ENCODE results near the gene IDI1. TPM values are rescaled to one million over a fixed set of nuclear protein-coding genes. Genes with fewer than 3 reads are reported as not detected.

The IDI1 gene
- total RNA-seq, 1 donor from 2014 or later, result 3.8 TPM

GRCh38 chr10:1093696-1094095 is 44.8 kb upstream of the IDI1 start:
- DNase-seq (ENCODE audit: low spot score in 2 of 2), result no peak
- H3K27me3 ChIP-seq, result no peaks in the 10 kb centered on the region
- H3K9me3 ChIP-seq, result no peaks in the 10 kb centered on the region
- H3K36me3 ChIP-seq, result peaks cover 60 to 74% of the 10 kb centered on the region in 2 donors
- TF ChIP-seq CTCF (IDR thresholded peaks at IDR 0.05), result no peak
- H3K4me1 ChIP-seq, result no peaks in the 10 kb centered on the region
- intact Hi-C loops (cut with DNase I), result no loop called here
- no peak overlapping the region for H3K4me3 ChIP-seq
- H3K27ac ChIP-seq, result no peak overlapping the region

- TF ChIP-seq CTCF (IDR thresholded peaks at IDR 0.05), result no peak
- Histone ChIP-seq H3K4me3 (no peak overlapping the region), H3K27me3 (no peaks in the 10 kb centered on the region), H3K9me3 (no peaks in the 10 kb centered on the region), H3K36me3 (peaks cover 63 to 80% of the 10 kb centered on the region in 2 donors), H3K27ac (no peak overlapping the region), H3K4me1 (no peaks in the 10 kb centered on the region)
- no peak for DNase-seq (ENCODE audit: low spot score in 2 of 2)
- intact Hi-C loops (cut with DNase I), result no loop called here
Measured at GRCh38 chr10:1090696-1091095, 41.8 kb upstream of the IDI1 start.

- H3K36me3 ChIP-seq, result peaks cover 71 to 82% of the 10 kb centered on the region in 2 donors
Measured at GRCh38 chr10:1089017-1089689, 40.2 kb upstream of the IDI1 start.

GRCh38 chr10:1086787-1087186 is 37.9 kb upstream of the IDI1 start:
- peaks cover 74 to 90% of the 10 kb centered on the region in 2 donors for H3K36me3 ChIP-seq
- TF ChIP-seq CTCF (IDR thresholded peaks at IDR 0.05), result no peak
- no peak for DNase-seq (ENCODE audit: low spot score in 2 of 2)

More at GRCh38 chr10:1089017-1089689, 40.2 kb upstream of the IDI1 start:
- H3K9me3 ChIP-seq, result no peaks in the 10 kb centered on the region
- no peak for TF ChIP-seq CTCF (IDR thresholded peaks at IDR 0.05)
- no peak overlapping the region for H3K4me3 ChIP-seq
- intact Hi-C loops (cut with DNase I), result no loop called here
- no peaks in the 10 kb centered on the region for H3K4me1 ChIP-seq
- H3K27me3 ChIP-seq, result no peaks in the 10 kb centered on the region
- H3K27ac ChIP-seq, result no peak overlapping the region
- no peak for DNase-seq (ENCODE audit: low spot score in 2 of 2)

DNA sequence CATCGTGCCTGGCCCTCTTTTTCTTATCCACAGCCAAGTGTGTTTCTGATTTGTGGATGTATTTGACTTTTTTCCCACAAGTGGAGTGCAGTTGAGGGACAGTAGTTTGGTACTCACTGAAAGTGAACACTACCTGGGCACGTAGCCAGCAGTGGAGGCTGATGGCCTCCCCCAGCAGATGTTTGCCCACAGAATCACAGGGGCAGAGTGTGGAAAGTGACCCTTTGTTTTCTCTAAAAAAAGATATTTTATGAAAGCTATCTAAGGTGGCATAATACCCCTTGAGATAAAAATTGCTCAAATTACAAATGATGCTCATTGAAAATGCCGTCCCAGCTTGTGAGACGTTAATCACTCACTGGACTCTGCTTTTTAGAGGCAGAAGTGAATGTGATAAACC is 36.3 kb upstream of the IDI1 start:
- no peak overlapping the region for H3K4me3 ChIP-seq
- TF ChIP-seq CTCF (IDR thresholded peaks at IDR 0.05), result no peak
- no peak for DNase-seq (ENCODE audit: low spot score in 2 of 2)
- no peaks in the 10 kb centered on the region for H3K9me3 ChIP-seq
- intact Hi-C loops (cut with DNase I), result no loop called here
- no peak overlapping the region for H3K27ac ChIP-seq
- H3K27me3 ChIP-seq, result no peaks in the 10 kb centered on the region
- H3K4me1 ChIP-seq, result no peaks in the 10 kb centered on the region
- H3K36me3 ChIP-seq, result peaks cover 75 to 82% of the 10 kb centered on the region in 2 donors

More at GRCh38 chr10:1086787-1087186, 37.9 kb upstream of the IDI1 start:
- intact Hi-C loops (cut with DNase I), result no loop called here
- Histone ChIP-seq H3K4me3 (no peak overlapping the region), H3K9me3 (no peaks in the 10 kb centered on the region), H3K27me3 (no peaks in the 10 kb centered on the region), H3K27ac (no peak overlapping the region), H3K4me1 (no peaks in the 10 kb centered on the region)
